Measurements from ENCODE around the gene ANO7. TPM values are rescaled to one million over a fixed set of nuclear protein-coding genes. Genes with fewer than 3 reads are reported as not detected.
A peak's percentile ranks its signal among the peaks of the same experiment; 100 is the strongest.

Gene ANO7
- total and polyA plus RNA-seq, 2 of the 13 experiments (the other 11 are each of a cell fraction or from before 2014, with no cell fraction given): 4.1 to 4.9 TPM

GRCh38 chr2:241270531-241270930 is 82.1 kb downstream of the ANO7 start:
- Histone ChIP-seq H4K20me1 (ENCODE audit: insufficient read depth, low read length) (peaks cover 62% of the 10 kb centered on the region), H3K79me2 (ENCODE audit: insufficient read depth, low read length) (peaks cover 94% of the 10 kb centered on the region), H3K27ac (ENCODE audit: extremely low read length, insufficient read depth, low read length) (peak overlapping the region; percentile 85), H3K4me2 (ENCODE audit: low read depth, low read length) (peak overlapping the region; percentile 97), H3K27me3 (ENCODE audit: control insufficient read depth in 1 of 2, insufficient read depth in 2 of 2, low read length in 2 of 2) (no peaks in the 10 kb centered on the region; a peak in 1 of 5 replicates), H3K4me3 (replicated peaks in 1 of 3; ENCODE audit: insufficient read depth in 1 of 3, low read depth in 2 of 3, low read length in 3 of 3) (peak overlapping the region; percentile 75 to 91 (median 80)), H2AFZ (ENCODE audit: low read length) (no peak overlapping the region), H3K9ac (ENCODE audit: insufficient read depth, low read depth, low read length) (peak overlapping the region; percentile 97), H3K4me1 (ENCODE audit: insufficient read depth, low read length) (peaks cover 79% of the 10 kb centered on the region), H3K9me3 (ENCODE audit: low read length) (no peaks in the 10 kb centered on the region), H3K36me3 (replicated peaks in 1 of 2; ENCODE audit: control insufficient read depth in 1 of 2, insufficient read depth in 2 of 2, low read length in 2 of 2) (peaks cover 25 to 38% of the 10 kb centered on the region in 2 experiments)
- TF ChIP-seq ZNF747 (CRISPR knock-in tag; IDR thresholded peaks at IDR 0.05; ENCODE audit: borderline replicate concordance): 0 out of 2 replicates have a peak, but pooled peaks have one; percentile 32
- no peak for TF ChIP-seq ZUFSP (CRISPR knock-in tag; IDR thresholded peaks at IDR 0.05; ENCODE audit: borderline replicate concordance)
- TF ChIP-seq POLR2AphosphoS5 (IDR thresholded peaks at IDR 0.05; ENCODE audit: low read depth, low read length): peak; percentile 21; the same call in 1 of the 2 replicates
- TF ChIP-seq MNT (IDR thresholded peaks at IDR 0.05): peak; percentile 85
- 0 out of 2 replicates have a peak, but pooled peaks have one; percentile 5 for TF ChIP-seq ZNF605 (CRISPR knock-in tag; IDR thresholded peaks at IDR 0.05)
- 0 out of 2 replicates have a peak, but pooled peaks have one; percentile 16 for TF ChIP-seq PHF21A (CRISPR knock-in tag; IDR thresholded peaks at IDR 0.05)
- peak; percentile 39; the same call in 1 of the 2 replicates for TF ChIP-seq ZNF501 (CRISPR knock-in tag; IDR thresholded peaks at IDR 0.05)
- TF ChIP-seq ZSCAN31 (CRISPR knock-in tag; IDR thresholded peaks at IDR 0.05; ENCODE audit: low read depth): 0 out of 2 replicates have a peak, but pooled peaks have one; percentile 25
- TF ChIP-seq POLR2A (IDR thresholded peaks at IDR 0.05; ENCODE audit: insufficient read depth in 1 of 2, low read depth in 2 of 2, low read length in 2 of 2): peak in 1 of 2 experiments; percentile 29; a peak in 1 of 4 replicates
- no peak for TF ChIP-seq SALL2 (CRISPR knock-in tag; IDR thresholded peaks at IDR 0.05)
- TF ChIP-seq AFF4 (CRISPR knock-in tag; IDR thresholded peaks at IDR 0.05): no peak
- no peak for TF ChIP-seq EED (CRISPR knock-in tag; IDR thresholded peaks at IDR 0.05)
- no peak for TF ChIP-seq ZBTB7A (CRISPR knock-in tag; IDR thresholded peaks at IDR 0.05)
- ChIA-PET POLR2A (interaction anchor here (2.2 kb wide), 1 partner anchor 45 kb away, joined by 8 read pairs; the partner anchor contains the start of genes HDLBP and SEPTIN2), CTCF (ENCODE audit: low intra/inter-chr PET ratio, low total read pairs) (no interaction called here)
- in situ Hi-C loops (cut with HindIII; ENCODE audit: extremely low pct_ligation_motif_present, low pct_unique_long_range_greater_than_20kb) (no loop called here), intact Hi-C loops (cut with micrococcal nuclease; ENCODE audit: unreplicated experiment) (loop anchor here (10.0 kb wide), 1 partner anchor 84 kb away; the partner anchor contains the start of gene FARP2)
- FAIRE-seq: no peak
- WGBS (ENCODE audit: low lambda C conversion rate): 48% methylated on average over 5 of the region's 5 CpGs
- DNase-seq (ENCODE audit: low spot score): no peak
- ATAC-seq: no peak
- BruUV-seq (replicated peaks): no TSS peak
